Panc1 (cell line): ENCODE measurements around the gene ABI3BP. TPM values are rescaled to one million over a fixed set of nuclear protein-coding genes. Genes with fewer than 3 reads are reported as not detected.

ENCODE experiments used
- ATAC-seq: fragments of 200-7000 bp; cut with Tn5 transposase; 2 replicates; pipeline ENCODE4 v1.9.1; 2020; ENCODE audit warnings: mild to moderate bottlenecking, moderate library complexity
- BruUV-seq: library from RNA; stranded (reverse); fragments of 400-500 nt; replicated peaks from 2 replicates; lab custom pipeline; 2021; lab: Mats Ljungman, UMichigan
- CTCF ChIA-PET: fragments of 300-600 bp; sonication (Branson Sonifier 250); formaldehyde crosslinking; loops from one replicate; lab custom pipeline; 2022; ENCODE audit warnings: antibody characterized with exemption; lab: Charles Lee
- POLR2A ChIA-PET: fragments of 300-600 bp; sonication (Branson Sonifier 250); formaldehyde crosslinking; loops from one replicate; lab custom pipeline; 2022; ENCODE audit warnings: antibody characterized with exemption; lab: Charles Lee
- DNase-seq: peaks from one replicate; pipeline ENCODE4 v3.0.0-alpha.2; 2010; ENCODE audit warnings: low read depth, low spot score
- H3K27ac ChIP-seq: 2 replicates; pipeline ENCODE4 v1.5.1; 2011; ENCODE audit warnings: mild to moderate bottlenecking, low read length, inconsistent platforms
- H3K27me3 ChIP-seq: fragments of 200-500 bp; sonication (Bioruptor generic); 2 replicates; pipeline ENCODE4 v1.6.0; 2014; ENCODE audit warnings: low read length, inconsistent platforms; ENCODE audit not compliant: control insufficient read depth, insufficient read depth
- H3K36me3 ChIP-seq: fragments of 200-500 bp; sonication (Bioruptor generic); 2 replicates; pipeline ENCODE4 v1.5.1; 2014; ENCODE audit warnings: inconsistent platforms, mild to moderate bottlenecking, low read length, moderate library complexity; ENCODE audit not compliant: control insufficient read depth, insufficient read depth
- H3K4me1 ChIP-seq: 2 replicates; pipeline ENCODE4 v1.5.1; 2011; ENCODE audit warnings: inconsistent platforms, mild to moderate bottlenecking, low read length, moderate library complexity; ENCODE audit not compliant: control insufficient read depth, insufficient read depth
- H3K4me3 ChIP-seq, 2 experiments: 2 replicates each; pipeline ENCODE4 v1.5.1; 2011 to 2012; ENCODE audit warnings: low read depth in 2 of 2, low read length in 2 of 2, mild to moderate bottlenecking in 2 of 2, inconsistent platforms in 1 of 2, moderate library complexity in 1 of 2
- H3K9me3 ChIP-seq: fragments of 200-500 bp; sonication (Bioruptor generic); 2 replicates; pipeline ENCODE4 v1.5.1; 2014; ENCODE audit warnings: low read depth, mild to moderate bottlenecking, inconsistent platforms, low read length, moderate library complexity; ENCODE audit not compliant: control insufficient read depth, insufficient read depth
- POLR2AphosphoS5 ChIP-seq: IDR thresholded peaks from 2 replicates; pipeline ENCODE4 v1.6.1; 2012; ENCODE audit warnings: mild to moderate bottlenecking, low read depth, low read length, moderate library complexity
- SIN3A ChIP-seq: IDR thresholded peaks from 2 replicates; pipeline ENCODE4 v1.6.1; 2012; ENCODE audit warnings: low read depth, mild to moderate bottlenecking, low read length, moderate library complexity, borderline replicate concordance; ENCODE audit not compliant: insufficient read depth
- TCF7L2 ChIP-seq: IDR thresholded peaks from 2 replicates; pipeline ENCODE4 v1.6.1; 2011; ENCODE audit warnings: mild to moderate bottlenecking, low read depth, low read length, inconsistent platforms
- in situ Hi-C: cut with HindIII; loops from 2 replicates; pipeline ENCODE4 v1.10.0; 2016; ENCODE audit warnings: low sequenced_read_pairs, low pct_unique_long_range_greater_than_20kb
- intact Hi-C: fragments of 100-400 bp; cut with micrococcal nuclease; formaldehyde crosslinking; loops from one replicate; pipeline ENCODE4 v1.10.0; 2022; ENCODE audit not compliant: unreplicated experiment
- total RNA-seq: library from RNA; stranded (reverse); gene quantifications from one replicate; pipeline ENCODE4 v1.2.1, GENCODE V29; 2021; ENCODE audit not compliant: unreplicated experiment
- TF ChIP-seq, protein P1 (sequence below): fragments of 450-650 bp; IDR thresholded peaks from 2 replicates; pipeline ENCODE4 v1.5.1; 2017; ENCODE audit warnings: mild to moderate bottlenecking
- TF ChIP-seq, protein P2 (sequence below), 2 experiments: IDR thresholded peaks; 2 replicates each; pipeline ENCODE4 v1.6.1; 2011 to 2012; ENCODE audit warnings: low read depth in 2 of 2, control low read depth in 1 of 2, low read length in 1 of 2, mild to moderate bottlenecking in 1 of 2, moderate library complexity in 1 of 2; ENCODE audit not compliant: insufficient read depth in 1 of 2

The ABI3BP gene
- total RNA-seq, 1 experiment from 2014 or later: 0.21 TPM

DNA sequence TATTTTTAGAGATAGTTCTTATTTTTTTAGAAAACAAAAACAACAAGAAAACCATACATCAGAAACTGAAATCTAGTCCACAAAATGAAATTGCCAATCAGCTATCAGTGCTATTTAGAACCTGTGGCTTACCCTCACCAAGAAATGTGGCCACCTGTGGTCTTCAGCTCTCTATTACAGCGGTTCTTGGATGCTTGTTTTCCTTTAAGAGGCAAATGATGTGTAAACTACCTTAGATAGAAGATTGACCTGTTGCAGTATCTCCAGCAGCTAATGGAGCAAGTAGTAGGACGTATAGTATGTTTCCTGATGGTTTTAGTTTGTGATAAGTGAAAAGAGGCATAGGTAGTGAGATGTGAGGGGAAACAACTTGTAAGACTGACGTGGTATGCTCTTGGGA, 262.7 kb downstream of the ABI3BP start:
- Histone ChIP-seq H3K27ac (no peak overlapping the region), H3K4me3 (no peak overlapping the region), H3K27me3 (no peaks in the 10 kb centered on the region), H3K36me3 (peaks cover 63% of the 10 kb centered on the region), H3K9me3 (no peaks in the 10 kb centered on the region), H3K4me1 (no peaks in the 10 kb centered on the region)
- TF ChIP-seq, protein P1, sequence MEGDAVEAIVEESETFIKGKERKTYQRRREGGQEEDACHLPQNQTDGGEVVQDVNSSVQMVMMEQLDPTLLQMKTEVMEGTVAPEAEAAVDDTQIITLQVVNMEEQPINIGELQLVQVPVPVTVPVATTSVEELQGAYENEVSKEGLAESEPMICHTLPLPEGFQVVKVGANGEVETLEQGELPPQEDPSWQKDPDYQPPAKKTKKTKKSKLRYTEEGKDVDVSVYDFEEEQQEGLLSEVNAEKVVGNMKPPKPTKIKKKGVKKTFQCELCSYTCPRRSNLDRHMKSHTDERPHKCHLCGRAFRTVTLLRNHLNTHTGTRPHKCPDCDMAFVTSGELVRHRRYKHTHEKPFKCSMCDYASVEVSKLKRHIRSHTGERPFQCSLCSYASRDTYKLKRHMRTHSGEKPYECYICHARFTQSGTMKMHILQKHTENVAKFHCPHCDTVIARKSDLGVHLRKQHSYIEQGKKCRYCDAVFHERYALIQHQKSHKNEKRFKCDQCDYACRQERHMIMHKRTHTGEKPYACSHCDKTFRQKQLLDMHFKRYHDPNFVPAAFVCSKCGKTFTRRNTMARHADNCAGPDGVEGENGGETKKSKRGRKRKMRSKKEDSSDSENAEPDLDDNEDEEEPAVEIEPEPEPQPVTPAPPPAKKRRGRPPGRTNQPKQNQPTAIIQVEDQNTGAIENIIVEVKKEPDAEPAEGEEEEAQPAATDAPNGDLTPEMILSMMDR: no peak
- TF ChIP-seq POLR2AphosphoS5 (no peak), TCF7L2 (no peak), SIN3A (no peak)
- TF ChIP-seq, protein P2, sequence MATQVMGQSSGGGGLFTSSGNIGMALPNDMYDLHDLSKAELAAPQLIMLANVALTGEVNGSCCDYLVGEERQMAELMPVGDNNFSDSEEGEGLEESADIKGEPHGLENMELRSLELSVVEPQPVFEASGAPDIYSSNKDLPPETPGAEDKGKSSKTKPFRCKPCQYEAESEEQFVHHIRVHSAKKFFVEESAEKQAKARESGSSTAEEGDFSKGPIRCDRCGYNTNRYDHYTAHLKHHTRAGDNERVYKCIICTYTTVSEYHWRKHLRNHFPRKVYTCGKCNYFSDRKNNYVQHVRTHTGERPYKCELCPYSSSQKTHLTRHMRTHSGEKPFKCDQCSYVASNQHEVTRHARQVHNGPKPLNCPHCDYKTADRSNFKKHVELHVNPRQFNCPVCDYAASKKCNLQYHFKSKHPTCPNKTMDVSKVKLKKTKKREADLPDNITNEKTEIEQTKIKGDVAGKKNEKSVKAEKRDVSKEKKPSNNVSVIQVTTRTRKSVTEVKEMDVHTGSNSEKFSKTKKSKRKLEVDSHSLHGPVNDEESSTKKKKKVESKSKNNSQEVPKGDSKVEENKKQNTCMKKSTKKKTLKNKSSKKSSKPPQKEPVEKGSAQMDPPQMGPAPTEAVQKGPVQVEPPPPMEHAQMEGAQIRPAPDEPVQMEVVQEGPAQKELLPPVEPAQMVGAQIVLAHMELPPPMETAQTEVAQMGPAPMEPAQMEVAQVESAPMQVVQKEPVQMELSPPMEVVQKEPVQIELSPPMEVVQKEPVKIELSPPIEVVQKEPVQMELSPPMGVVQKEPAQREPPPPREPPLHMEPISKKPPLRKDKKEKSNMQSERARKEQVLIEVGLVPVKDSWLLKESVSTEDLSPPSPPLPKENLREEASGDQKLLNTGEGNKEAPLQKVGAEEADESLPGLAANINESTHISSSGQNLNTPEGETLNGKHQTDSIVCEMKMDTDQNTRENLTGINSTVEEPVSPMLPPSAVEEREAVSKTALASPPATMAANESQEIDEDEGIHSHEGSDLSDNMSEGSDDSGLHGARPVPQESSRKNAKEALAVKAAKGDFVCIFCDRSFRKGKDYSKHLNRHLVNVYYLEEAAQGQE (IDR thresholded peaks at IDR 0.05; ENCODE audit: insufficient read depth in 1 of 2, low read depth in 2 of 2, low read length in 1 of 2): no peak
- ChIA-PET CTCF (no interaction called here), POLR2A (no interaction called here)
- in situ Hi-C loops: no loop called here
- DNase-seq: no peak
- ATAC-seq: no peak
- intact Hi-C loops: no loop called here
- no TSS peak for BruUV-seq

DNA sequence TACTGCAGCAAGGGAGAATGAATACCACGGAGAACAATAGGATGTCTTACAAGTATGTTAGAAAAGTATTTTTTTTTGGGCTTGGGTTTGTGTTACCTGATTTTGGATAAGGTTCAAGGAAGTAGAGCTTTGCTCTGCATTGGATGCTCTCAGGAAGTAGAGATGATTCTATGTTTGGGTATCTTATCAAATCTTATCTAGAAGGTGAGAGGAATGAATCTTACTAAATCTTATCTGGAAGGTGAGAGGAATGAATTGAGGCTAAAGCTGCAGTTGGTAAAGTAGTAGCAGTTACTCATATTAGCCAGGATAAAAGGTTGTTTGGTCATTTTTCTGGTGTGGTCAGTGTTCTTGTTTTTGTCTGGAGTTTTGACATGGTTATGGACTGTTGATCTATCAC, 266.5 kb downstream of the ABI3BP start:
- Histone ChIP-seq H3K27me3 (no peaks in the 10 kb centered on the region), H3K36me3 (peaks cover 58% of the 10 kb centered on the region), H3K9me3 (no peaks in the 10 kb centered on the region), H3K27ac (no peak overlapping the region), H3K4me1 (no peaks in the 10 kb centered on the region), H3K4me3 (no peak overlapping the region)
- intact Hi-C loops (no loop called here), in situ Hi-C loops (no loop called here)
- TF ChIP-seq, protein P2 (IDR thresholded peaks at IDR 0.05; ENCODE audit: insufficient read depth in 1 of 2, low read depth in 2 of 2, low read length in 1 of 2): no peak
- no peak for TF ChIP-seq SIN3A
- no peak for TF ChIP-seq POLR2AphosphoS5
- no peak for TF ChIP-seq TCF7L2
- TF ChIP-seq, protein P1: no peak
- ChIA-PET POLR2A (no interaction called here), CTCF (no interaction called here)
- no TSS peak for BruUV-seq
- DNase-seq (no peak), ATAC-seq (no peak)
